Ecto neural progenitor cell (in vitro differentiated cells): ENCODE measurements around the gene TBKBP1.
"Not testable (repeated sequence)": the region's sequence is repeated elsewhere in the genome, so short reads cannot be mapped to it uniquely, and the experiment has no call there.

Experiments used
- DNase-seq: peaks from one replicate; pipeline ENCODE4 v3.0.0-alpha.2; 2018; ENCODE audit warnings: low spot score

TBKBP1 gene

DNA sequence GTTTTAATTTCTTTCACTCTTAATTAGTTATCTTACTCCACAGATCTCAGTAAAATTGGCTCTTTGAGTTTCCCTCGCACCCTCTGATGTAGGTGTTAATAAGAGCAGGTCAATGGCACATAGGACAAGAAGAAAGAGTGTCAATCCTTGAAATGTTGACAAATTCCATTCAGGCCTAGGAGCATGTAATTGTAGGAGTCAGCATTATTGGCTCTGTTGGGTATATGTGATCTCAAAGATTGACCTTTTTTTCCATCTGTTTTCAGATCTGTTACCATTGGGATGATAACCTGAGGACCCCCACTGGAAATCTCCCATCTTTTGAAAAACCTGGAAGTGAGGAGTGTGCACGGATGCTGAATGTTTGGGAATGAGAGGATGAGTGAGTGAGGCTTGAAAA lies 11.8 kb upstream of the TBKBP1 start:
- no peak for DNase-seq

DNA sequence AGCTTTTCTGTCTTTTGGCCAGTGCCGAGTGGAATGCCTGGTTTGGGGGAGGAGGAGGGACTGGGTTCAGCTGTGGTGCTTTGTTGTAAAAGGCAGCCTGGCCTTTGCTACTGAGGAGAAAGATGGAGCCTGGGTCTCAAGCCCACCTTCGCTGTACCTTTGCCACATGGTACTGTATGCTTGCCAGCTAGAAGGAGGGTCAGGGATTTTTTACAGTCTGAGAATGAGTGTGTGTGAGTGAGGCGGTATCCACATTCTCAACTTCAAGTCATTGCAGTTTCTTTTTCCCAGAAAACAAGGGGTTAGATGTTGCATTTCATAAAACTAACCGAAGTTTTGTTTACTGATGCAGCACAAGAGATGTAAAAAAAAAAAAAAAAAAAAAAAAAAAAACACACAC lies 11.2 kb upstream of the TBKBP1 start:
- not testable (repeated sequence) for DNase-seq

- no peak for DNase-seq
These were observed 9.9 kb upstream of the TBKBP1 start for GRCh38 chr17:47684025-47684424.

DNA sequence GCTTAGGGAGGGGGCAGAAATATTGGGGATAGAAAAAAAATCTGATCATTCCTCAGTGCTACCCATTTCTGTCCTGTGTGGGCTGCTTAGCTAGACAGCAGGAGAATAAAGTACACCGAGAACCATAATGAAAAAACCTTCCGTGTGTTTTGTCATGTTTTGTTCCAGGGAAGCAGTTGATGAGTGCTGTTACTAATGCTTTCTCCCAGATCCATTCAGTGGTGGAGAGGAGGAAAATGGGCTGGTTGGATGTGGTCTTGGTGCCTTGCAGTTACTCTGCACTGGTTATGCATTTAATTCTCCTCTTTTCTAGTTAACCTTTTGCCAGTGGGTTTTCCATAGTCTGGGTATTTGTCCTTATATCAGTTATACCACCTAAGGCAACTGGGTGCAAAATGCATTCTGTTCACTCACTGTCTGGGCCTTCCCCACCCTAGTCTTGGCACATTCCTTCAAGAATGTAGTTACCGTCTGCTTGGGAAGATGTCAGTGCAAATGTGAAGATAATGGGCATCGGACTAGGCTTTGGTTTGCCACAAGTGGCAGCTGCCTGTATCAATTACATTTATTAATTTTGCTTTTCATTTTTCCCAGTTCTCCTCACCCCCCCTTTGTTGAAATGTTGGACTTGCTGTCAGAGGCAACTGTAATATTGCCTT lies 9.3 kb upstream of the TBKBP1 start:
- no peak for DNase-seq

DNA sequence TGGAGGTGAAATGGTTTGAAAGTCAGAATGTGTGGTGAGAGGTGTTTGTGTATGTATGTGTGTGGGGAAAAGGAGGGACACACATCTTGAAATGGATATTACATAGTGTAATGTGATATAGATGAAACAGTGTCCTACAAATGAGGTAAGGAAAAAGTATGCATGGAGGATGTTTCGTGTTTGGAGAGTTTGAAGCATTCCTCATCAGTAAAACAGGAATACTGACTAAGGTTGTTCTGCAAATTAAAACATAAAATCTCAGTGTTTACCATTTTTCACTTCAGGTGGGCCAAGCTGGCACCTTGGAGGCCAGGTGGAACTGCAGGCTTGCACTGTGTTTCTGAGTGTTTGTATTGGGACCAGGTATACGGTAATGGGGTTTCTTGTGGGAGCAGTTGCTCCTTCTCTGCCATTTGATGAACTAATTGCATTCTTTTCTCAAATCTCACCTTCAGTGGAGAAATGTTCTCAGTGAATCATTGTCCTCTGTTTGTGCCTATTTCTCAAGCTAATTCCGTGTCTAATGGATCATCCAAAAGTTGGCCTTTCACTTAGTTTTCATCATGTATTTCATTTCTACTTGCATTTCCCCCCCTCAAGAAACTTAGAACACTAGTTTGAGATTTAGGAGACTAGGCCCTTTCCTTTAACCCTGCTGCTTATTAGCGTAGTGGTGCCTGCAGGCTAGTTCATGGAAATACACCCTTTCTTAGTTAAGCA lies 8.2 kb upstream of the TBKBP1 start:
- no peak for DNase-seq

- DNase-seq, result no peak
These were observed 7.7 kb upstream of the TBKBP1 start for GRCh38 chr17:47686276-47686635.

- DNase-seq, result no peak
These were observed 7.2 kb upstream of the TBKBP1 start for GRCh38 chr17:47686664-47687327.

DNA sequence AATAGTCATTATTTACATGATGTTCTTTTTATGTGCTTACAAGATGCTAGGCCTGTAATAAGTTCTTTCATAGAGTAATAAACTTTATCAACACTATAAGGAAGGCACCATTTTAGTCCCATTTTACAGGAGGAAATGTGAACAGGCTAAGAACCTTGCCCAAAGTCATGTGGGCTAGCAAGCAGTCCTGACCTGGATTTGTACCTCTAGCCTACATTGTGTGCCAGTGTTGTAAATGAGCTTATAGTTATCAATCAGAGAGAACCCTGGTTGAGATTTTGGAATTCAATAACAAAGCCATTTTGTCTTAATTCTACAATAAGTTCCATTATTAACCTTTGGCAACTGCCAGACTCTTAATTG lies 6.7 kb upstream of the TBKBP1 start:
- no peak for DNase-seq

DNA sequence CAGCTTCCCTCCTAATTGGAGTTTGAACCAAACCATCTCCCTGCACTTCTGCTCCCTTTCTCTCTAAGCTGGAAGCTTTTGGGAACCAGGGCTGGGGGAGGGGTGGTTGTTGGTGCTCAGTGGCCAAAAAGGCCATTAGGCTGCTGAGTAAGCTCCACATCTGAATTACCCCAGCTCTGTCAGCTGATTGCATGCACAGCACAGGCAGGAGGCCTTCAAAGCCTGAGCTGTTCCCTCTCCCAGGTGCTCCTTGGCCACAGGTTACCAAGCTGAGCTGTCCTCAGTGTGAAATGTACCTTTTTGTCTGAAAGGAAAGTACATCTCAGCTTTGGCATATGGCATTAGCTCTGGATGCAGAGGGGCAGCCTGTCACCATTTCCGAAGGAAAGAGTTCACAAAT lies 6.2 kb upstream of the TBKBP1 start:
- no peak for DNase-seq

- no peak for DNase-seq
These were observed 3.8 kb upstream of the TBKBP1 start for GRCh38 chr17:47690121-47690520.

GRCh38 chr17:47692137-47692894 lies 1.6 kb upstream of the TBKBP1 start:
- peak; percentile 45 for DNase-seq

DNA sequence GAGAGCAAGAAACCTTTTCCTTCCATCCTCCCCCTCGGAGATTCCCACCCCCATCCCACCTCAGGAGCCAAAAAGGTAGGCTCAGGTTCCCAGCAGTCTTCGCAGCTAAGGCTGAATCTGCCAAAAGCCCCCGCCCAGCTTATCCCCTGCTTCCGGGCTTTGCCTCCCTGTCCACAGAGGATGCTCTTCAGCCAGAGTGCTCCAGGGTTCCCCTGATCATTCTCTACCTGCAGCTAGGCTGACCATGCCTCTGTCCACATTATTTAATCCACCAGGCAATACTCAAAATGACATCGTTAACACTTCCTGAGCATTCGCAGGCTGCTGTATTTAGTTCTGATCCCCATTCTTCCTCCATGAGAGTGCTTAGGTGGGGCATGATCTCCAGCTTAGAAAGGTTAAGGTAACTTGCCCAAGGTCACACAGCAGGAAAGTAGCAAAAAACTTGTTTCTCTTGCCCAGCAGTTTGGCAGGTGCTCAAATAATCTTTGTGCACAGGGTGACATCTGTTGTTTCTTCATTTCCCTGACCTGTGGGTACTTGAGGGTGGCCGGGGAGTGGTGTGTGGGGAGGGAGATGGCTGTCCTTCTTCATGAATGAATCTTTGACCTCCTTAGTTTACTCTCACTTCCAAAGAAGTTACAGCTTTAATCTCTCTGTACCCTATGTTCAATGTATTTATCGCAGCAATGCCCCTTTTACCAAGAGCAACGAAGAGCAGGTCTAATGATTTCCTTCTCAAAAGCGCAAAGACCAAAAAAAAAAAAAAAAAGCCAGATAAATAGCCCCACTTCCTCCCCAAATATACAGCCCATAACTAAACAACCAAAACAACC lies 848 bp upstream of the TBKBP1 start:
- DNase-seq, result peak; percentile 57

- peak; percentile 73 for DNase-seq
These were observed 844 bp downstream of the TBKBP1 start for GRCh38 chr17:47694581-47695428.

GRCh38 chr17:47695429-47696376 lies 1.7 kb downstream of the TBKBP1 start:
- DNase-seq, result peak; percentile 67

GRCh38 chr17:47696717-47697642 lies 3.0 kb downstream of the TBKBP1 start:
- DNase-seq, result no peak

- DNase-seq, result no peak
These were observed 4.1 kb downstream of the TBKBP1 start for GRCh38 chr17:47697906-47698711.

DNA sequence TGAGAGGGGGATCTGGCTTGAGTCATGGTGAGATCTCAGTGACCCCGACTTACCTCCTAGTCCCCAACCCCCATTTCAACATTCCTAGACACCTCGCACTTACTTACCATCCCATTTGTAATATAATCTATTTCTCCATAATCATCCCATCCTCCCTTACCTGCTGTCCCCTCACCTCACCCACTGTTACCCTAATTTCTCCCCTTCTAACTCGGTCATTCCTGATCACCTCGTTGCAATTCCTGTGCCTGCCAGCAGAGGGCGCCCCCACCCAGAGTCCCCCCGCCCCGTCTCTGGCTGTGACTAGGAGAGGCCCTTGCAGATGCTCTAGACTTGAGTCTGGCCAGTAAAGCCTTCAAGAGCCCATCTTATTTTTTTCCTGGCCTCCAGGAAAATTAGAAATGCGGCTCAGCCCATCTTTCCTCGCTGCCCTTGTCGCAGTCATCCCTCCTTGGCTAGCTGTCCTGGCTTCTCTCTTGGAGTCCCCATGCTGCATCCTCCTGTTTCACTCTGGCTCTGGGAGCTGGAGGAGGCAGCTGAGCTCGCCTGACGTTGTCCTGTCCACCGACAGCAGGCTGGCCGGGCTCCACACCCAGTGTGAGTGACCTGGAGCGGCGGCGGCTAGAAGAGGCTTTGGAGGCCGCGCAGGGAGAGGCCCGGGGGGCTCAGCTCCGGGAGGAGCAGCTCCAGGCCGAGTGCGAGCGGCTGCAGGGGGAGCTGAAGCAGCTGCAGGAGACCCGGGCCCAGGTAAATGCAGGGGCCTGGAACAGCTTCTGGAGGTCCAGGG lies 5.0 kb downstream of the TBKBP1 start:
- peak; percentile 92 for DNase-seq
